Retinal pigment epithelial cell (primary cell): ENCODE measurements around the gene LMNTD1.

Experiments
- DNase-seq: peaks from one replicate; pipeline ENCODE4 v3.0.0-alpha.2; 2010; ENCODE audit warnings: low read depth
- H3K4me3 ChIP-seq: 2 replicates; pipeline ENCODE4 v1.5.1; 2011; ENCODE audit warnings: mild to moderate bottlenecking, low read length, control low read depth, moderate library complexity
- TF ChIP-seq, protein P1 (sequence below): conservative IDR thresholded peaks from 2 replicates; pipeline ENCODE4 v1.5.1; 2011; ENCODE audit warnings: low read depth, low read length, control low read depth, inconsistent platforms

Gene LMNTD1

DNA sequence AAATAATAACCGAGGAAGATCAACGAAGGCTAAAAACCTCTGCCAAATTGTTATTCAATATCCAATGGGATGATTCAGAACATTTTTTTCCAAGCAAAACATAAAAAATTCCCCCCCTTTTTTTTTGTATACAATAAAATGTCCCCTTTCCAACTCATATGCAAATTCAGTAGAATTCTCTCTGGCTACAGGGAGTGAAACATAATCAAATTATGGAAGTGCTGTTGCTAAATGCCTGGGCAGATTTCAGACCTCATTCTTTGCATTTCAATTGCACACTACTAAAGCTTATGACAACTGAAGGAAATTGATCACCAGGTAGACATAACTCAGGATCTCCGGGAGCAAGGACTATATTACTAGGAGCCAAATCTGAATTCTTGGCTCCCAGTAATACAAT, 51.0 kb downstream of the LMNTD1 start:
- H3K4me3 ChIP-seq: no peak overlapping the region
- peak; percentile 65 for DNase-seq
- TF ChIP-seq, protein P1, sequence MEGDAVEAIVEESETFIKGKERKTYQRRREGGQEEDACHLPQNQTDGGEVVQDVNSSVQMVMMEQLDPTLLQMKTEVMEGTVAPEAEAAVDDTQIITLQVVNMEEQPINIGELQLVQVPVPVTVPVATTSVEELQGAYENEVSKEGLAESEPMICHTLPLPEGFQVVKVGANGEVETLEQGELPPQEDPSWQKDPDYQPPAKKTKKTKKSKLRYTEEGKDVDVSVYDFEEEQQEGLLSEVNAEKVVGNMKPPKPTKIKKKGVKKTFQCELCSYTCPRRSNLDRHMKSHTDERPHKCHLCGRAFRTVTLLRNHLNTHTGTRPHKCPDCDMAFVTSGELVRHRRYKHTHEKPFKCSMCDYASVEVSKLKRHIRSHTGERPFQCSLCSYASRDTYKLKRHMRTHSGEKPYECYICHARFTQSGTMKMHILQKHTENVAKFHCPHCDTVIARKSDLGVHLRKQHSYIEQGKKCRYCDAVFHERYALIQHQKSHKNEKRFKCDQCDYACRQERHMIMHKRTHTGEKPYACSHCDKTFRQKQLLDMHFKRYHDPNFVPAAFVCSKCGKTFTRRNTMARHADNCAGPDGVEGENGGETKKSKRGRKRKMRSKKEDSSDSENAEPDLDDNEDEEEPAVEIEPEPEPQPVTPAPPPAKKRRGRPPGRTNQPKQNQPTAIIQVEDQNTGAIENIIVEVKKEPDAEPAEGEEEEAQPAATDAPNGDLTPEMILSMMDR: no peak

DNA sequence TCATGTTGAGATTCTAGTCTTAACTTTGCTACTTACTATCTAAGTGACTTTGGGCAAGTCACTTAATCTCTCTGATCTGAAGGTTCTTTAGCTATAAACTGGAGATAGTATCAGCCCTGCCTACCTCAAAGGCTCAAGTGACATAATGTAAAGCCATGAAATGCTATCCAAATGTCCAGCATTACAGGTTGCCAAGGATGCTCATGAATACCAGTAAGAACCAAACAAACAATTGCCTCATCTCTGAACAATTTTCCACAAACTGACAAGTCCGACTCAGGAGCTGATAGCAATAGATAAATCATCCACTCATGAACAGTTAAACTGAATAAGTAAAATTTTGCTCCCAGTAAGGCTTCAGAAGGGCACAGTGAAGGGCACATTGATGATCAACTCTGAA, 51.5 kb downstream of the LMNTD1 start:
- TF ChIP-seq, protein P1: no peak
- H3K4me3 ChIP-seq: no peak overlapping the region
- DNase-seq: no peak

DNA sequence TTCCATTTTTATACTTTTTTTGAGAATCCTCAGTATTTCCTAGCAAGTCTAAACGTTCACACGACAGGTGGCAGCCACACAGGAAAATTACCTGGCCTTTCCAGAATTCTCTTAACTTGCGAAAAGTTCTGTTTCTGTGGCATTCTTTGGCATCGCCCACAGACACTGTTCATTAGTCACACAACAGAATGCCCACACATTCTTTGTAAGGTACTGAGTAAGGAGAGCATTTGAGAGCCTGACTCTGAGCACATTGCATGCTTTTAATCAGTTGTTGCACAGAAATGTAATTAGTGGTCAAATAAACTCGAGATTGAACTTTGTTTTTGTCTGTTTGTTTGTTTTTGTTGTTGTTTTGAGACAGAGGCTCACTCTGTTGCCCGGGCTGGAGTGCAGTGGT, 52.4 kb downstream of the LMNTD1 start:
- DNase-seq: no peak
- TF ChIP-seq, protein P1: no peak
- no peak overlapping the region for H3K4me3 ChIP-seq

DNA sequence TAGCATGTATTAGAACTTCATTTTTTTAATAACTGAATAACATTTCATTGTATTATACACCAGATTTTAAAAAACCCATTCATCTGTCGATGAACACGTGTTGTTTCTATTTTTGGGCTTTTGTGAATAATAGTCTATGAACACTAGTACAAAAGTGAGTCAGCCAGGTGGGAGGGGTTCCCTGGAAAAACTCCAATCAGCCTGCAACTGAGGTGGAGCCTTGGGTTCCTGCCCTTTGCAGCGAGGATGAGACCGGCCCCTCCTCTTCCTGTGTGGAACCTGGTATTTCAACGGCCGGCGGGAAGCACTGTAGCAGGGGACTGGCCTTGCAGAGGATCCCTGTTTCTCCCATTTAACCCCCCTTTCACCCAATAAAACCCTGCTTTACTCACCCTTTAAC, 56.1 kb downstream of the LMNTD1 start:
- no peak overlapping the region for H3K4me3 ChIP-seq
- TF ChIP-seq, protein P1: no peak
- DNase-seq: no peak

DNA sequence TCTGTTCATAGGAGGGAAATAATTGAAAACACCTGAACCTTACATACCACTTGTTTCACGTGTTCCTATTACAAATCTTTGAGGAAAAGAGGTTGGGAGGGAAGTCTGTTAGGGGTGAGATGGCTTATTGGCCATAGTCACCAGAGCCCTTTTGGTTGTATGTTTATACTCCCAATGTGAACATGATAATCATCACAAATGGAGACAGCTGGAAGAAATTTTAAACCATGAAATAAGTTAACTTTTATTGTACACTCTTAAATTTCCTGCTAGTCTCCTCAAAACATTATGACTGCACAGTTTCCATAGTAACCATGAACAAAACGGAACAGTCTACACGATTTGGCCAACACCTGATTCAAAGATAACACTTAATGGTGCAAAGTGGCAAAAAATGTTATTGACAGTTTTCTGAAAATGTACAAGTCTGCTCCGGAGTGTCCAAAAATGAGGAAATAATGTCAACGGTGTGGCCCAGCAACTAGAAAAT, 56.9 kb downstream of the LMNTD1 start:
- TF ChIP-seq, protein P1: no peak
- H3K4me3 ChIP-seq: no peak overlapping the region
- no peak for DNase-seq

DNA sequence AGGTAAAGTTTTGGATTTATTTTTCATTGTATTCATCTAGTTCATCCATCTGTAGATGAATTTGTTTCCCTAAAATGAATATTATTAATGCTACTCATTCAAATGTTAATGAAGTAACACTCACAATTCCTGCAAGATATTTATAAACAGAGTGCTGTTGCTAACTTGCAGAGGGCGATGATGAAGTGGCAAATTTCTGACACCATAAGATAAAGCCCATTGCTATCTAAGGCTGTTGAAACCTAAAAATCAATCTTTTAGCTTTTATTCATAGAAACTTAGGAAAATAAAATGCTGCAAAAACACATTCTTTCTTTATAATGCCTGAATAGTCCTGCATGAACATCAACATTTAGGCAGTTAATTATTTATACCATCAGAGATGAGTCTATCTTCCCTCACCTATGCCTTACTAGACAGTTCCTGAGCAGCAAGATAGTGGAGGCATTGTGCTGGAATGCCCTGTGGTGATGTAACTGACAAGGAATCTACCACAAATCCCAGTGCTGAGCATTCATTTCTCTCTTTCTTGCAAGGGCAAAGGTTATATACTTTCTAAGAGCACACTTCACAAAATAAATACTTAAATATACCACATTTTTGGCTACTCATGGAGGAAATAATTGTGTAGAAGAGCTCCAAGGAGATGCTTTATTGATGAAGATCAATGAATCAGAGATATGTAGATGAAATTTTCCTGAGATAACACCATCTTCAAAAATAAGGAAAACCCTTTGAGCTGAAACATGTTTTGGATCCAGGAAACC, 57.6 kb downstream of the LMNTD1 start:
- TF ChIP-seq, protein P1: no peak
- H3K4me3 ChIP-seq: no peak overlapping the region
- DNase-seq: no peak

DNA sequence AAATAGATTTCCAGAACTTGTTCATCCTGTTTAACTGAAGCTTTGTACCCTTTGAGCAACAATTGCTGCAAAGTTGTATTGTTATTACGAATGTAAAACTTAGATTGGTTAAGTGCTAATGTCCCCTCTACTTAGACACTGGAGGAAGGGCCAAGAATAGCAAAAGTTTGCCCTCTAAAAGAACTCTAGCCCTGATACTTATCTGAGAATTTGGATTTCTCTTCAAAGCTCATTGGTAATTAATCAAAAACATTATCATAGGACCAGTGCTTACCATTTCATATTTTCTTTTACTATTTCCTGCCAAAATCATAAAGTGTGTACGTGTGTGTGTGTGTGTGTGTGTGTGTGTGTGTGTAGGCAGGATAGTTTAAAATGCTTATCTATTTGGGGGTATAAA, 58.2 kb downstream of the LMNTD1 start:
- no peak for DNase-seq
- TF ChIP-seq, protein P1: no peak
- no peak overlapping the region for H3K4me3 ChIP-seq
